Fibroblast of lung (primary cell): ENCODE data around the gene RAB43. TPM values are rescaled to one million over a fixed set of nuclear protein-coding genes. Genes with fewer than 3 reads are reported as not detected.
"Not testable (repeated sequence)": the region's sequence is repeated elsewhere in the genome, so short reads cannot be mapped to it uniquely, and the experiment has no call there.

Experiments
- DNase-seq, 2 donors: peaks; one replicate each; pipeline versions ENCODE4 v3.0.0 to v3.0.0-alpha.2; 2010; ENCODE audit warnings: low read depth in 2 of 2
- H2AFZ ChIP-seq: 2 replicates; pipeline ENCODE4 v1.5.1; 2012; ENCODE audit warnings: low read length, control low read depth, inconsistent platforms
- H3K27ac ChIP-seq: 2 replicates; pipeline ENCODE4 v1.5.1; 2011; ENCODE audit warnings: low read length, control low read depth; ENCODE audit not compliant: insufficient read depth
- H3K27me3 ChIP-seq: 2 replicates; pipeline ENCODE4 v1.5.1; 2011; ENCODE audit warnings: mild to moderate bottlenecking, low read length; ENCODE audit not compliant: control insufficient read depth, insufficient read depth
- H3K36me3 ChIP-seq: 2 replicates; pipeline ENCODE4 v1.5.1; 2011; ENCODE audit warnings: low read length; ENCODE audit not compliant: control insufficient read depth, insufficient read depth
- H3K4me1 ChIP-seq: 2 replicates; pipeline ENCODE4 v1.5.1; 2011; ENCODE audit warnings: low read length; ENCODE audit not compliant: control insufficient read depth, insufficient read depth; ENCODE audit errors: extremely low read depth
- H3K4me2 ChIP-seq: 2 replicates; pipeline ENCODE4 v1.5.1; 2011; ENCODE audit warnings: low read length, control low read depth; ENCODE audit not compliant: insufficient read depth; ENCODE audit errors: extremely low read depth
- H3K4me3 ChIP-seq, 4 experiments: fragments of 200-600 bp in 1 of 4; sonication (generic) in 1 of 4; replicated peaks in 1 of 4; 2 replicates each; pipeline ENCODE4 v1.5.1; 2011 to 2016; ENCODE audit warnings: low read length in 4 of 4, low read depth in 3 of 4, mild to moderate bottlenecking in 3 of 4, control low read depth in 2 of 4, inconsistent platforms in 1 of 4, mixed read lengths in 1 of 4; ENCODE audit not compliant: insufficient read depth in 1 of 4; ENCODE audit errors: control extremely low read depth in 1 of 4
- H3K79me2 ChIP-seq: 2 replicates; pipeline ENCODE4 v1.5.1; 2012; ENCODE audit warnings: mild to moderate bottlenecking, low read length, inconsistent platforms; ENCODE audit not compliant: control insufficient read depth, insufficient read depth
- H3K9ac ChIP-seq: 2 replicates; pipeline ENCODE4 v1.5.1; 2011; ENCODE audit warnings: mild to moderate bottlenecking, low read length, control low read depth; ENCODE audit not compliant: insufficient read depth
- H3K9me3 ChIP-seq: 2 replicates; pipeline ENCODE4 v1.5.1; 2012; ENCODE audit warnings: low read depth, low read length; ENCODE audit not compliant: control insufficient read depth, insufficient read depth
- H4K20me1 ChIP-seq: 2 replicates; pipeline ENCODE4 v1.5.1; 2011; ENCODE audit warnings: low read length; ENCODE audit not compliant: control insufficient read depth, insufficient read depth; ENCODE audit errors: extremely low read depth
- EZH2 ChIP-seq: IDR thresholded peaks from 2 replicates; pipeline ENCODE4 v1.5.1; 2012; ENCODE audit warnings: low read length, control low read depth, mild to moderate bottlenecking; ENCODE audit errors: missing control alignments
- polyA plus RNA-seq, 2 donors: library from polyadenylated mRNA; depleted of rRNA in 1 of 2; stranded (reverse) in 1 of 2; unstranded in 1 of 2; fragments of >200 nt; gene quantifications; 2 replicates each; pipeline ENCODE4 v1.2.1, GENCODE V29; 2011 to 2012; ENCODE audit warnings: missing spikeins in 1 of 2
- total RNA-seq: library from RNA; depleted of rRNA; stranded (reverse); fragments of >200 nt; gene quantifications from 2 replicates; pipeline ENCODE4 v1.2.1, GENCODE V29; 2014
- TF ChIP-seq, protein P1 (sequence below), 2 donors: IDR thresholded peaks in 1 of 2; conservative IDR thresholded peaks in 1 of 2; 1 replicate in 1 of 2; 2 replicates in 1 of 2; pipeline ENCODE4 v1.5.1; 2011 to 2012; ENCODE audit warnings: low read length in 2 of 2, control low read depth in 1 of 2, inconsistent platforms in 1 of 2, low read depth in 1 of 2, mild to moderate bottlenecking in 1 of 2

RAB43 gene
- total and polyA plus RNA-seq, 2 donors (not counting 1 experiment from before 2014, with no cell fraction given), result 5.7 to 21.5 TPM

DNA sequence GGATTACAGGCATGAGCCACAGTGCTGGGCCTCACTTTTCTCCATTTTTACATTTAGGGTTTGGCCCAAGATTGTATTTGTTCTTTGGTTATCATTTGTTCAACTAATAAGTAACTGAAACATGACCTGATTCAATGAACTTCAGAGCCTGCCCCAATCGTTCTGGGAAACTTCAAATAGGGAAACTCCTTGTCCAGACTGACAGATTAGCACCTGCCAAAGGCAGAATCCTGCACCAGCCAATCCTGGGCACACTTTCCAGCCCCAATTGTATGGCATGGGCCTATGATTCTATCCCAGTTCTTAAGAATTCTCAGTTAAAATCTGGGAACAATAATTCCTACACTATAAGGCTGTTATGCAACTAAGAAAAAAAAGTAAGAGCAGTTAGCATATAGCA lies 18.3 kb upstream of the RAB43 start:
- no peaks in the 10 kb centered on the region for H3K36me3 ChIP-seq
- no peaks in the 10 kb centered on the region for H4K20me1 ChIP-seq
- no peak for TF ChIP-seq EZH2
- TF ChIP-seq, protein P1, sequence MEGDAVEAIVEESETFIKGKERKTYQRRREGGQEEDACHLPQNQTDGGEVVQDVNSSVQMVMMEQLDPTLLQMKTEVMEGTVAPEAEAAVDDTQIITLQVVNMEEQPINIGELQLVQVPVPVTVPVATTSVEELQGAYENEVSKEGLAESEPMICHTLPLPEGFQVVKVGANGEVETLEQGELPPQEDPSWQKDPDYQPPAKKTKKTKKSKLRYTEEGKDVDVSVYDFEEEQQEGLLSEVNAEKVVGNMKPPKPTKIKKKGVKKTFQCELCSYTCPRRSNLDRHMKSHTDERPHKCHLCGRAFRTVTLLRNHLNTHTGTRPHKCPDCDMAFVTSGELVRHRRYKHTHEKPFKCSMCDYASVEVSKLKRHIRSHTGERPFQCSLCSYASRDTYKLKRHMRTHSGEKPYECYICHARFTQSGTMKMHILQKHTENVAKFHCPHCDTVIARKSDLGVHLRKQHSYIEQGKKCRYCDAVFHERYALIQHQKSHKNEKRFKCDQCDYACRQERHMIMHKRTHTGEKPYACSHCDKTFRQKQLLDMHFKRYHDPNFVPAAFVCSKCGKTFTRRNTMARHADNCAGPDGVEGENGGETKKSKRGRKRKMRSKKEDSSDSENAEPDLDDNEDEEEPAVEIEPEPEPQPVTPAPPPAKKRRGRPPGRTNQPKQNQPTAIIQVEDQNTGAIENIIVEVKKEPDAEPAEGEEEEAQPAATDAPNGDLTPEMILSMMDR (conservative IDR thresholded peaks at IDR 0.05 in 1 of 2, IDR thresholded peaks at IDR 0.05 in 1 of 2; ENCODE audit: low read depth in 1 of 2, low read length in 2 of 2), result no peak
- no peaks in the 10 kb centered on the region for H3K79me2 ChIP-seq
- H3K4me2 ChIP-seq, result no peak overlapping the region
- no peak overlapping the region for H3K9ac ChIP-seq
- no peak overlapping the region for H3K4me3 ChIP-seq
- no peak overlapping the region for H2AFZ ChIP-seq
- H3K27ac ChIP-seq, result no peak overlapping the region
- H3K9me3 ChIP-seq, result no peaks in the 10 kb centered on the region
- no peaks in the 10 kb centered on the region for H3K4me1 ChIP-seq
- DNase-seq, result no peak
- H3K27me3 ChIP-seq, result no peaks in the 10 kb centered on the region

DNA sequence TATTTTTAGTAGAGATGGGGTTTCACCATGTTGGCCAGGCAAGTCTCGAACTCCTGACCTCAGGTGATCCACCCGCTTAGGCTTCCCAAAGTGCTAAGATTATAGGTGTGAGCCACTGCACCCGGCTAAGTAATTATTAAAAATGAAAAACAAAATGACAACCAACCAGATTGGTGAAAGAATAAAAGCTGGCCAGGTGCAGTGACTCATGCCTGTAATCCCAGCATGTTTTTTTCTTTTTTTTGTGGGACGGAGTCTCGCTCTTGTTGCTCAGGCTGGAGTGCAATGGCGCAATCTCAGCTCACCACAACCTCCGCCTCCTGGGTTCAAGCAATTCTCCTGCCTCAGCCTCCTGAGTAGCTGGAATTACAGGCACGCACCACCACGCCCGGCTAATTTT lies 14.7 kb upstream of the RAB43 start:
- H3K9ac ChIP-seq, H3K36me3 ChIP-seq, H3K4me1 ChIP-seq, H3K4me2 ChIP-seq, H3K79me2 ChIP-seq, H3K27me3 ChIP-seq, H3K4me3 ChIP-seq, H3K9me3 ChIP-seq, H3K27ac ChIP-seq, H4K20me1 ChIP-seq, H2AFZ ChIP-seq, DNase-seq: not testable (repeated sequence)

DNA sequence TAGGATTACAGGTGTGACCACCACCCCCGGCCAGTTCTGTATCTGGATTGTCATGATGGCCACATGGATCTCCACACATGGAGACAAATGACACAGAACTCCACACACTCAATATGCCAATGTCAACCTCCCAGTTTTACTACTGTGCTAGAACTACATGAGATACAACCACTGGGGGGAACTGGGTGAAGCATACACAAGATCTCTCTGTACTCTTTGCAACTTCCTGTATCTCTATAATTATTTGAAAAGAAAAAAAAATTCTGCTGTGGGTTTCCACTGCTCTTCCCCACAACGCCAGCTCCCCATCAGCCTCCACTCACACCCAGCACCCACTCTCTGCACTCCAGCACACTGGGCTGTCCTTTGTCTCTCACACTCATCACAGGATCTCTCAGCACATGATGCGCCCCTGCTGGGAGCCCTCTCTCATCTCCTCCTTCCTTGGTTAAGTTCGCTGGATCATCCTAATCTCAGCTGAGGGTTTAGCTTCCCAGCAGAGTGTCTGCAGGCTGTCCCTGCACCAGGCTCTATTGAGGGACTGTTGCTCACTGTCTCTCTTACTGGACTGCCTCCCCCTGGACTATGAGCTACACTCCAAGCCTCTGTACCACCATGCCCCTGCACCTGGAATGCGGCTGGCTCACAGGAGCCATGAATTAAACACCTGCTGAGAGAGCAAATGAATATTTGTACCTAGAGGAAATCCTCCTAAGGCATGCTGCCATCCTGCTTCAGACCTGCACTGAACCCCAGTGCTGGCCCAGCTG lies 10.7 kb upstream of the RAB43 start:
- H3K79me2 ChIP-seq, result no peaks in the 10 kb centered on the region
- H3K36me3 ChIP-seq, result peaks cover 20% of the 10 kb centered on the region

More for the DNA sequence above, 10.7 kb upstream of the RAB43 start:
- Histone ChIP-seq H3K27me3 (no peaks in the 10 kb centered on the region), H3K4me1 (no peaks in the 10 kb centered on the region), H3K4me2 (no peak overlapping the region), H3K9me3 (no peaks in the 10 kb centered on the region), H3K27ac (no peak overlapping the region), H2AFZ (no peak overlapping the region), H4K20me1 (no peaks in the 10 kb centered on the region), H3K4me3 (no peak overlapping the region), H3K9ac (no peak overlapping the region)
- TF ChIP-seq, protein P1 (conservative IDR thresholded peaks at IDR 0.05 in 1 of 2, IDR thresholded peaks at IDR 0.05 in 1 of 2; ENCODE audit: low read depth in 1 of 2, low read length in 2 of 2), result no peak
- no peak for TF ChIP-seq EZH2
- DNase-seq, result no peak
